Endothelial cell (in vitro differentiated cells): ENCODE data around the gene C22orf31. TPM values are rescaled to one million over a fixed set of nuclear protein-coding genes. Genes with fewer than 3 reads are reported as not detected.

Experiments
- DNase-seq: peaks from one replicate; pipeline ENCODE4 v3.0.0; 2021; ENCODE audit warnings: low spot score
- H3K27ac Mint-ChIP-seq: one replicate; pipeline ENCODE4 v1.8.0; 2021; ENCODE audit warnings: mixed read lengths, inconsistent platforms; ENCODE audit not compliant: unreplicated experiment
- H3K27me3 Mint-ChIP-seq: one replicate; pipeline ENCODE4 v1.8.0; 2021; ENCODE audit warnings: mild to moderate bottlenecking, moderate library complexity, mixed read lengths, inconsistent platforms; ENCODE audit not compliant: unreplicated experiment
- H3K36me3 Mint-ChIP-seq: one replicate; pipeline ENCODE4 v1.8.0; 2021; ENCODE audit warnings: mild to moderate bottlenecking, low read depth, mixed read lengths, inconsistent platforms; ENCODE audit not compliant: unreplicated experiment
- H3K4me1 Mint-ChIP-seq: one replicate; pipeline ENCODE4 v1.8.0; 2021; ENCODE audit warnings: mild to moderate bottlenecking, mixed read lengths, inconsistent platforms; ENCODE audit not compliant: unreplicated experiment
- H3K4me3 Mint-ChIP-seq: one replicate; pipeline ENCODE4 v1.8.0; 2021; ENCODE audit warnings: mild to moderate bottlenecking, mixed read lengths, inconsistent platforms; ENCODE audit not compliant: unreplicated experiment
- H3K9me3 Mint-ChIP-seq: one replicate; pipeline ENCODE4 v1.8.0; 2021; ENCODE audit warnings: mixed read lengths, inconsistent platforms; ENCODE audit not compliant: unreplicated experiment
- total RNA-seq: library from RNA; stranded (reverse); fragmentation: NEBNext Ultra II Directional; extraction: Animal tissue kit (Norgen Biotek cat#: 25700); gene quantifications from one replicate; pipeline ENCODE4 v1.2.1, GENCODE V29; 2021; ENCODE audit not compliant: unreplicated experiment
- TF ChIP-seq, protein P1 (sequence below): fragments of 200-600 bp; sonication (generic); IDR thresholded peaks from one replicate; pipeline ENCODE4 v1.5.0; 2021; ENCODE audit warnings: antibody characterized with exemption; ENCODE audit not compliant: unreplicated experiment

The C22orf31 gene
- total RNA-seq, 1 donor from 2014 or later = not detected

DNA sequence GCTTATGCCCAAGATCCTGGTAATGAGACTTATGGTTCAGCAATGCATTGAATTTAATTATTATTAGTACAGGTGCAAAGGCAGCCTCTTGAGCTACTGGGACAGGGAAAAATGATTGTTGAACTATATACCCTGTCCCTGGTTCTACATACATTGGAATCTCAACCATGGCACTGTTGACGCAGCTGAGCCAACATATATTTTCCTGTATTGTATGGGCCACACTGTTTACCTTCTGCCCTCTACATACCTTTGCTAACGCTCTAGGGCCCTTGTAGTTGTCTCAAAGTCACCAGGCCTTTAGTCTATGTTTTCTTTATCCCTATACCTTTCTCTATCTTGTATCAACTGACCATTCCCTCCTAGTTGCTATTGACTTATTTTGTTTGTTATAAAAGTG lies 33.8 kb upstream of the C22orf31 start:
- no peaks in the 10 kb centered on the region for H3K27me3 Mint-ChIP-seq
- DNase-seq = no peak
- no peaks in the 10 kb centered on the region for H3K36me3 Mint-ChIP-seq
- H3K4me1 Mint-ChIP-seq = peaks cover 4% of the 10 kb centered on the region
- no peaks in the 10 kb centered on the region for H3K9me3 Mint-ChIP-seq
- TF ChIP-seq, protein P1, sequence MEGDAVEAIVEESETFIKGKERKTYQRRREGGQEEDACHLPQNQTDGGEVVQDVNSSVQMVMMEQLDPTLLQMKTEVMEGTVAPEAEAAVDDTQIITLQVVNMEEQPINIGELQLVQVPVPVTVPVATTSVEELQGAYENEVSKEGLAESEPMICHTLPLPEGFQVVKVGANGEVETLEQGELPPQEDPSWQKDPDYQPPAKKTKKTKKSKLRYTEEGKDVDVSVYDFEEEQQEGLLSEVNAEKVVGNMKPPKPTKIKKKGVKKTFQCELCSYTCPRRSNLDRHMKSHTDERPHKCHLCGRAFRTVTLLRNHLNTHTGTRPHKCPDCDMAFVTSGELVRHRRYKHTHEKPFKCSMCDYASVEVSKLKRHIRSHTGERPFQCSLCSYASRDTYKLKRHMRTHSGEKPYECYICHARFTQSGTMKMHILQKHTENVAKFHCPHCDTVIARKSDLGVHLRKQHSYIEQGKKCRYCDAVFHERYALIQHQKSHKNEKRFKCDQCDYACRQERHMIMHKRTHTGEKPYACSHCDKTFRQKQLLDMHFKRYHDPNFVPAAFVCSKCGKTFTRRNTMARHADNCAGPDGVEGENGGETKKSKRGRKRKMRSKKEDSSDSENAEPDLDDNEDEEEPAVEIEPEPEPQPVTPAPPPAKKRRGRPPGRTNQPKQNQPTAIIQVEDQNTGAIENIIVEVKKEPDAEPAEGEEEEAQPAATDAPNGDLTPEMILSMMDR = no peak
- no peak overlapping the region for H3K4me3 Mint-ChIP-seq
- no peak overlapping the region for H3K27ac Mint-ChIP-seq

DNA sequence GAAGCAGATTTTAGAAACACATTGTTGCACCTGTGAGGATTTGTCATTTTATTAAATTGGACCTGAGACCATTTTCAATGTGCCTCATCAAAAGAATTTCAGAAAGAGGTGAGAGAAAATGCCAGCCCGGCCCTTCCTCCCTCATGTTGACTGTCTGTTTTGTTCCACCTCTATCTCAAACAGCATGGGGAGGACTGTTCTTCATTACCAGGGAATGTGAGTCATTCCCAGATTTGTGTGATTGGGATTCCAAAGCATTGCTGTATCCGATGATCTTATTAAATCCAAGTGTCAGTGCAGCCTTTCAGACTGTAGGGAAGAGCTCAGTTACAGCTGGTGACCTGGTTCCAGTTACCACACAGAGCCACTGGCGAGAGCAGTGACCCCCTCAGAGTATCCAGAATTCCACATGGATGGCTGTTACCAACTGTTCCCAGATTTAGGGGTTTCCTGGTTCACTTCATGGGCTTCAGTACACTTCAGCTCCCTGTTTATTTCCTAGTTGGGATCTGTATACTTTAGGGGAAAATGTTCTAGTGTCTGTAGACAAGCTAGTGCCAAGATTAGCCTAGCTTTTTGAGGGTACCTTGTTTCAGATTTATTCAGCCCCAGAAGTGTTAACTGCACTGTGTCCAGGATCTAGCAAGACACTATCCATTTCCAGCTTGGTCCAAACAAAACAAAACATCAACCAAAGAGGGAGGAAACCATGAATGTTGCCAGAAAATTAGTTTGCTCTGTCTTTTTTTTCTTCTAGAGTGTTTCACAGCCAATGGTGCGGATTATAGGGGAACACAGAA lies 32.1 kb upstream of the C22orf31 start:
- H3K36me3 Mint-ChIP-seq = no peaks in the 10 kb centered on the region
- H3K4me1 Mint-ChIP-seq = peaks cover 4% of the 10 kb centered on the region
- H3K4me3 Mint-ChIP-seq = no peak overlapping the region
- H3K27me3 Mint-ChIP-seq = no peaks in the 10 kb centered on the region
- H3K9me3 Mint-ChIP-seq = no peaks in the 10 kb centered on the region
- TF ChIP-seq, protein P1 = no peak
- no peak overlapping the region for H3K27ac Mint-ChIP-seq
- no peak for DNase-seq

DNA sequence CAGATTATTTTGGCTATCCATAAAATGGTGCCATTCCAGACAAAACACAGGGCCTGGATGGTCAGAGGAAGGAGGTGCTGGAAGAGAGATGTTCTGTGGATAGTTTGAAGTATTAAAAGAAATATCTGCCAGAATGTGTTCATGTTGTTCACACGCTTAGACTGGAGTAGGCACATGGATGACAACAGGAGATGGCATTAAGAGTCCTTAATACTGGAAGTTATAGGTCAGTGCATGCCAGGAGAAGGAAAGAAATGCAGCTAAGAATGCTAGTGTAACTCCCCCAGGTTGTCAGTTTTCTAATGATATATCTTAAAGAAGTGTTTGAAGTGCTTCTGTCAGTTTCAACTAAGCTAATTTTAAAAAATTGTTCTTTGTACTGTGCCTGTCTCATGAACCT lies 31.4 kb upstream of the C22orf31 start:
- TF ChIP-seq, protein P1 = no peak
- Mint-ChIP-seq H3K9me3 (no peaks in the 10 kb centered on the region), H3K36me3 (no peaks in the 10 kb centered on the region), H3K27me3 (no peaks in the 10 kb centered on the region), H3K4me3 (no peak overlapping the region), H3K27ac (no peak overlapping the region), H3K4me1 (peaks cover 4% of the 10 kb centered on the region)
- DNase-seq = no peak

DNA sequence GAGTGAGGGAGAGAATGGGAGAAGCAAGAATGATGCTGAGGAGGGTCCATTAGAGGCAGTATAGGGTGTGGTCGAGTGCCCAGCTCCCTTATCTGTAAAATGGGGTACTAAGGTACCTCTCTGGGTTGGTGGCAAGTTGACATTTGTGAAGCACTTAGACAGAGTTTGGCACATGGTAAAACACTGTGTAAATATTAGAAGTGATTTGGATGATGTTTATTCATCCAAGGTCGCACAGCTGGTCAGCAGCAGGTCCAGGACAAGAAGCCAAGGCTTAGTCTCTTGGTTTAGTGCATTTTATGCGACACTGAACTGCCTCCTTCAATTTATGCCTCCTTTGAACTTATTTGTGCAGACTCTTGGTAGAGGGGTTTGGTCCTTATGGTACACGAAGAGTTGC lies 30.6 kb upstream of the C22orf31 start:
- no peak for DNase-seq
- peaks cover 4% of the 10 kb centered on the region for H3K4me1 Mint-ChIP-seq
- H3K9me3 Mint-ChIP-seq = no peaks in the 10 kb centered on the region
- no peak overlapping the region for H3K27ac Mint-ChIP-seq
- H3K36me3 Mint-ChIP-seq = no peaks in the 10 kb centered on the region
- TF ChIP-seq, protein P1 = no peak
- H3K4me3 Mint-ChIP-seq = no peak overlapping the region
- no peaks in the 10 kb centered on the region for H3K27me3 Mint-ChIP-seq

DNA sequence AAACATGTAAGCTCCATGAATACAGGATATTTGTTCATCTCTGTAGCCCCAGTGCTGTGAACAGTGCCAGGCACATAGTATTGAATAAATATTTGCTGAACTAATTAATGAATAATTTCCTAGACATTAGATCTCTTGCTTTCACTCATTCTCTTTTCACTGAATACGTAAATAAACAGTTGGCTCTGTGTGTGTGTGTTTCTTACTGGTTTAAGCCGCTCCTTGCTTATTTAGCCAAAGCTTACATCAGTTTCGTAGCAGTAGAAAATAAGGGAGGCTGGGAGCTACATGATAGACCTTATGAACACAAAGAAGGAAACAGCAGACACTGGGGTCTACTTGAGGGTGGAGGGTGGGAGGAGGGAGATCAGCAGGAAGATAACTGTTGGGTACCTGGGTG lies 28.4 kb upstream of the C22orf31 start:
- Mint-ChIP-seq H3K27me3 (no peaks in the 10 kb centered on the region), H3K4me3 (no peak overlapping the region), H3K36me3 (no peaks in the 10 kb centered on the region), H3K9me3 (no peaks in the 10 kb centered on the region), H3K4me1 (peaks cover 4% of the 10 kb centered on the region), H3K27ac (no peak overlapping the region)
- no peak for DNase-seq
- TF ChIP-seq, protein P1 = no peak
